Measurements from ENCODE around the gene PIGQ. TPM values are rescaled to one million over a fixed set of nuclear protein-coding genes. Genes with fewer than 3 reads are reported as not detected.

The PIGQ gene
- polyA plus RNA-seq, 2 of the 4 experiments (the other 2 are of a cell fraction) = 13.2 to 31.2 TPM

DNA sequence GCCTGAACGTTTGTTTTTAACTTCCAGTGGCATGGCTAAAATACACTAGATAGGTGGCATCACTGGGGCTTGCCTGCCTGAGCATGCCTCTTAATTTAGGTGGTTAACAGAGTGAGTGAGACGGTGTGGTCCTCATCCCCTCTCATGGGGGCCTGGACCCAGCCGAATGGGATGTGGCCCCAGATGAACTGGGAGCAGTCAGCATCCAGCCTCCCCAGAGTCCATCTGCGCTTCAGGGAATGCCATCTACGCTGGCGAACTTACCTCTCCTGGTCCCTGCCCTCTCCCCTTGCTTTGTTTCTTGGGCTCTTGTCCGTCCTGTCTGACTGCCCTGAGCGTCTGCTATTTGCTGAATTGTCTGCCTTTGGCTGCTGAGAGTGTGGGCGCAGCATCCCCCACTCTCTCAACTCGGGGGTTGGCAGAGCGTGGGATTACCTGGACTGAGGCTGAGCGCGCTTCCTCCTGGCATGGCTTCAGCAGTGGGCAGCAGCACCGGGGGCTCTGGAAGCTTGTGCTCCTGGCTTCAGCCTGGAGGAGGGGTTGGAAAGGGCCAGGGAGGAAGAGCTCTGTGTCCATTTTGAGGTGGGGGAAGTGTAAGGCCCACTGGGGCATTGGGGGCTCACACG lies 22.2 kb downstream of the PIGQ start:
- DNase-seq (ENCODE audit: low read depth in 1 of 2, low spot score in 1 of 2) (no peak), ATAC-seq (no peak), FAIRE-seq (no peak)
- WGBS (ENCODE audit: missing lambda C conversion rate) = 89% methylated on average over 14 of the region's 15 CpGs
- Histone ChIP-seq H3K4me2 (no peak overlapping the region), H3K4me3 (no peak overlapping the region), H3K27ac (no peak overlapping the region), H3K4me1 (peaks cover 31% of the 10 kb centered on the region), H3K9me3 (no peaks in the 10 kb centered on the region)
- CTCF ChIA-PET = interaction anchor here (1.8 to 3.1 kb wide), 2 partner anchors 34 to 68 kb away, joined by 4 to 14 read pairs; no protein-coding TSS in a partner anchor
- TF ChIP-seq, protein P1, sequence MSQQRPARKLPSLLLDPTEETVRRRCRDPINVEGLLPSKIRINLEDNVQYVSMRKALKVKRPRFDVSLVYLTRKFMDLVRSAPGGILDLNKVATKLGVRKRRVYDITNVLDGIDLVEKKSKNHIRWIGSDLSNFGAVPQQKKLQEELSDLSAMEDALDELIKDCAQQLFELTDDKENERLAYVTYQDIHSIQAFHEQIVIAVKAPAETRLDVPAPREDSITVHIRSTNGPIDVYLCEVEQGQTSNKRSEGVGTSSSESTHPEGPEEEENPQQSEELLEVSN (IDR thresholded peaks at IDR 0.05; ENCODE audit: borderline replicate concordance, low read depth) = no peak
- TF ChIP-seq NPAS2 (CRISPR knock-in tag; IDR thresholded peaks at IDR 0.05; ENCODE audit: borderline replicate concordance) = no peak
- TF ChIP-seq HOXB5 (CRISPR knock-in tag; IDR thresholded peaks at IDR 0.05) = no peak
- TF ChIP-seq SREBF2 (IDR thresholded peaks at IDR 0.05) = no peak
- no peak for TF ChIP-seq REST (IDR thresholded peaks at IDR 0.05)
- no peak for TF ChIP-seq GATA3 (IDR thresholded peaks at IDR 0.05; ENCODE audit: borderline replicate concordance)
- no peak for TF ChIP-seq CBX2 (IDR thresholded peaks at IDR 0.05; ENCODE audit: borderline replicate concordance, low read depth)
- no peak for TF ChIP-seq JUNB (IDR thresholded peaks at IDR 0.05)
- TF ChIP-seq HES2 (IDR thresholded peaks at IDR 0.05) = no peak
- TF ChIP-seq, protein P2, sequence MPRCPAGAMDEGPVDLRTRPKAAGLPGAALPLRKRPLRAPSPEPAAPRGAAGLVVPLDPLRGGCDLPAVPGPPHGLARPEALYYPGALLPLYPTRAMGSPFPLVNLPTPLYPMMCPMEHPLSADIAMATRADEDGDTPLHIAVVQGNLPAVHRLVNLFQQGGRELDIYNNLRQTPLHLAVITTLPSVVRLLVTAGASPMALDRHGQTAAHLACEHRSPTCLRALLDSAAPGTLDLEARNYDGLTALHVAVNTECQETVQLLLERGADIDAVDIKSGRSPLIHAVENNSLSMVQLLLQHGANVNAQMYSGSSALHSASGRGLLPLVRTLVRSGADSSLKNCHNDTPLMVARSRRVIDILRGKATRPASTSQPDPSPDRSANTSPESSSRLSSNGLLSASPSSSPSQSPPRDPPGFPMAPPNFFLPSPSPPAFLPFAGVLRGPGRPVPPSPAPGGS (IDR thresholded peaks at IDR 0.05) = no peak
- POLR2A ChIA-PET = no interaction called here

DNA sequence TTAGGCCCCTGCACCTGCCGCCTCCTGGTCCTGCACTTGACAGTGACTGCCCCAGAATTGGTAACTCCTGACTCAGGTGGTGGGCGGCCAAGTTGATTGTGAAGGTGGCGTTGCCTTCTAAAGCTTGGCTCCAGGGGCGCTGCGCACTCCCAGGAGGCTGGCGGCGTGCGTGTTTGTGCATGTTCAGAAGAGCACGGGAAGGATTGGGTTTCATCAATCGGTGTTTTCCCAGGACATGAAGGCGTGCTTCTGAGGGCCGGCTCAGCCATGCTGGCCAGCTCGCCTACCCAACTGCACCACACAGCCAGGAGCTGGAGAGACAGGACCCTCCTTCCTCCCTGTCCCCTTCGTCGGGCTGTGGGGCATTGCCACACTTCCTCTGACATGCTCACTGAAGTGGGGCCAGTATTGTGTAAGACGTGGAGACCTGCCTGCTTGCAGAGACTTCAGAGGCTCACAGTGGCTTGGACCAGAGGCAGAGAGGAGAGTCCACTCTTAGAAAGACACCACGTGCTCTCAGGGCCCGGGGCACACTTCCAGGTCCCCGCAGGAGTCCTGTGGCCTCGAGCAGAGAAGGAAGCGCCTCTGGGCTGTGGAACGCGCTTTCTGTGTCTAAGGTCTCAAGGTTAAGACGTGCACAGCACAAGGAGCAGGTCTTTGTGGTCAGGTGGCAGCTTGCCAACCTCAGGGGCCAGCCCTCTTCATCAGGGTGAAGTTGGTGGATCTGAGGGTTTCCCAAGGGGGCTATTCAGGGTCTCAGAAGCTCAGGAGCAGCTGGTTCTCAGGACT lies 22.9 kb downstream of the PIGQ start:
- ChIA-PET POLR2A (no interaction called here), CTCF (interaction anchor here (0.9 to 3.1 kb wide), 8 partner anchors 21 to 83 kb away, joined by 3 to 14 read pairs (median 3); partner anchors contain the start of genes METTL26 and RHBDL1)
- WGBS (ENCODE audit: missing lambda C conversion rate) = 86% methylated on average over 22 of the region's 24 CpGs
- Histone ChIP-seq H3K4me2 (0 out of 3 replicates have a peak overlapping the region, but pooled peaks have one; percentile 18), H3K9me3 (no peaks in the 10 kb centered on the region), H3K27ac (no peak overlapping the region), H3K4me1 (peaks cover 24% of the 10 kb centered on the region), H3K4me3 (no peak overlapping the region)
- no peak for FAIRE-seq
- no peak for ATAC-seq
- DNase-seq (ENCODE audit: low read depth in 1 of 2, low spot score in 1 of 2) = no peak
- TF ChIP-seq NFE2L2 (conservative IDR thresholded peaks at IDR 0.05; ENCODE audit: low read length) (no peak), MAX (IDR thresholded peaks at IDR 0.05) (no peak), EHF (CRISPR knock-in tag; IDR thresholded peaks at IDR 0.05) (no peak), HMGXB4 (CRISPR knock-in tag; IDR thresholded peaks at IDR 0.05; ENCODE audit: borderline replicate concordance) (no peak), RNF2 (IDR thresholded peaks at IDR 0.05; ENCODE audit: borderline replicate concordance, low read depth) (no peak), REST (IDR thresholded peaks at IDR 0.05) (no peak), NPAS2 (CRISPR knock-in tag; IDR thresholded peaks at IDR 0.05; ENCODE audit: borderline replicate concordance) (no peak), PHF8 (IDR thresholded peaks at IDR 0.05; ENCODE audit: borderline replicate concordance, low read depth) (no peak), CBX8 (IDR thresholded peaks at IDR 0.05) (no peak)
- TF ChIP-seq, protein P1 (IDR thresholded peaks at IDR 0.05; ENCODE audit: borderline replicate concordance, low read depth) = no peak
